Kidney tubule cell (primary cell): ENCODE results near the gene XPR1.
"Not testable (repeated sequence)": the region's sequence is repeated elsewhere in the genome, so short reads cannot be mapped to it uniquely, and the experiment has no call there.

Experiments used
- DNase-seq: peaks from one replicate; pipeline ENCODE4 v3.0.0-alpha.2; 2018; ENCODE audit warnings: low spot score

The XPR1 gene

GRCh38 chr1:180841415-180841814 is 209.6 kb downstream of the XPR1 start:
- peak; percentile 4 for DNase-seq

DNA sequence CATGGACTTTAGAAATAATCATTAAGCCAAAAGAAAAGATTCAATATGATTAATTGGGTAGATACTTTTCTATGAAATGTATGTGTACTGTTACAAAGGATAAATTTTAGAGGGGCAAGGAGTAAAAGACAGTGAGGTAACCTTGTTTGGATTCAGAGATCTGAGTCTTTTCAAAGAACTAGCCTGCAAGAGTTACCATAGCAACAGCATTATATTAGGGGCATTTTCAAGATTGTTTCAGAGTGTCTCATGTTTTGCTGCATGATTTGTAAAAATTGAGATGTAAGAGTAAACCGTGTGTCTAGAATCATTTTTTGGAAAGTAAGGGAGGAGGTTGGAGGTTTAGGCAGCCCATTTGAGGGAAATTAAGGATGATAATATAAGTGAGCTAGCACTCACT is 210.2 kb downstream of the XPR1 start:
- peak; percentile 29 for DNase-seq

DNA sequence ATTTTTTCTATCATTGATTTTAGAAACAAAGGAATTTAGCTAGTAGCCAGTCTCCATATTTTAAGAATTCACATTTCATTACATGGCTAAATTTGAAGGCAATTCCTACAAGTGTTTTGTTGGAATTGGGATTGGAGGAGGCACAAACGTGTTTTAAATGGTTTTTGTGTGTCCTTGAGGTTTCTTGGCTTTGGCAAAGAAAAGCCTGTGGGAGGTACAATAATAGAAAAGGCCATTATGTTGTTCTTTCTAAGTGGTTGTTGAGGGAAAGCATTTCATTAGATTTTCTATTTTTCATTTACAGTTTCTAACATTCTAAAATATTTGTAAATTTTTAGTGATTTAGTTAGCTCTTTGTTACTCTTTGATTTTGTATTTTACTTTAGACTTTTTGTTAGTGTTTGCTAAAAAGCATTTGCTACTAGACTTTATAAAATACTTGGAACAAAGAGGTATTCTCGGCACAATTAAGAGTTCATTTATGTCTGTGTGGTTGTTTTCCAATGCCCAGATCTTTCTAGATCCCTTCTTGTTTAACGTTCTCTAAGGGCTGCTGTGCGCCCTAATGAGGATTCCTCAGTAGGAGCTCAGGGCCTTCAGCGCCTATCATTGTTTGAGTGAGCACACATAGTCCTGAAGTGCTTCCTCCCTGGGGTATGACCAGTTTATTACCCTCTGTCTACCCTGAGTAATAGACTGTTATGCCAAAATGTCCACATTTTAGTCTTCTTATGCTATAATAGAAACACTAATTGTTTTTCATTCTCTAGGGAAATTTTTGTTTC is 210.9 kb downstream of the XPR1 start:
- DNase-seq, result no peak

- DNase-seq, result no peak
Observed at GRCh38 chr1:180845352-180845751, 213.5 kb downstream of the XPR1 start.

GRCh38 chr1:180848191-180848590 is 216.4 kb downstream of the XPR1 start:
- no peak for DNase-seq

GRCh38 chr1:180849031-180849775 is 217.4 kb downstream of the XPR1 start:
- DNase-seq, result no peak

DNA sequence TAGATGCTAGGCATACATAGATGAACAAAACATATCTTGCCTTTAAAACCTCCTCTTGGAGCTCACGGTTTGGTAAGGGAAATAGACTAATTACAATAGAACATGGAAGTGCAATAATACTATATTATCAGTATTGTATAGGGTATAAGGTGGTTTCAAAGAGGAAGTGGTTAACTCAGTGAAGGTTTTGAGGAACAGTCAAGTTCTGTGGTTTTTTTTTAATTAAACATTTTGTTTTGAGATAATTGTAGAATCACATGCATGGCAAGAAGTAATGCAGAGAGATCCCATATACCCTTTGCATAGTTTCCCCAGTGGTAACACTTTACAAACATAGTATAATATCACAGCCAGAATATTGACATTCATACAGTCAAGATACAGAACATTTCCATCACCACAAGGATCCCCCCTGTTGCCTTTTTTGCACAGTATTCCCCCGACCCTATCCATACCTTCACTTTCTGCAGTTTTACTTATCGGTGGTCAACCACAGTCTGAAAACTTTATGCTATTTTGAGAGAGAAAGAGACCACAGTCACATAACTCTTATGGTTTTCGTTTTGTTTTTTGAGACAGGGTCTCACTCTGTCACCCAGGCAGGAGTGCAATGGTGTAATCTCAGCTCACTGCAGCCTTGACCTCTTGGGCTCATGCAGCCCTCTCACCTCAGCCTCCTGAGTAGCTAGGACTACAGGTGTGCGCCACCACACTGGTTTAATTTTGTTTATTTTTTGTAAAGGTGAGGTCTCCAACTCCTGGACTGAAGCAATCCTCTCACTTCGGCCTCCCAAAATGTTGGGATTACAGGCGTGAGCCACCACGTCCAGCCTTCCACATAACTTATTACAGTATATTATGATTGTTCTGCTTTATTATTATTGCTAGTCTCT is 220.4 kb downstream of the XPR1 start:
- DNase-seq, result no peak

GRCh38 chr1:180854001-180854400 is 222.2 kb downstream of the XPR1 start:
- DNase-seq, result no peak

DNA sequence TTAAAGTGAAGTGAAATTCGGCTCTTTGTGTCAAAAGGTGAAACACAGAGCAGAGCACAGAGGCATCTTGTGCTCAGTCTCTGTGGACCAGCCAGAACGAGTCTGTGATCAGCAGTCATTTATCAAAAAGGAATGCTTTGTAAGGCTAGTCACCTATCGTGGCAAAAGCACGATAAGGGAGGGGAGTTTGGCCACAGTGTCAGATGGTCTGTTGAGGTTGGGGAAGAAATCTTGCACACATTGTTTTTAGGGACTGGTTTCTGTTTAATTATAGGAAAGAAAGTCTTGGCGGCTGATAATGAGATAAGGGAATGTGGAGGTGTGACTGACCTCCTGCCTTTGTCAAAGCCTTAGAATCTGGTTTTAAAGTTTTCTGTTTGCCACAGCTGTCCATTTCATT is 222.6 kb downstream of the XPR1 start:
- peak; percentile 2 for DNase-seq

DNA sequence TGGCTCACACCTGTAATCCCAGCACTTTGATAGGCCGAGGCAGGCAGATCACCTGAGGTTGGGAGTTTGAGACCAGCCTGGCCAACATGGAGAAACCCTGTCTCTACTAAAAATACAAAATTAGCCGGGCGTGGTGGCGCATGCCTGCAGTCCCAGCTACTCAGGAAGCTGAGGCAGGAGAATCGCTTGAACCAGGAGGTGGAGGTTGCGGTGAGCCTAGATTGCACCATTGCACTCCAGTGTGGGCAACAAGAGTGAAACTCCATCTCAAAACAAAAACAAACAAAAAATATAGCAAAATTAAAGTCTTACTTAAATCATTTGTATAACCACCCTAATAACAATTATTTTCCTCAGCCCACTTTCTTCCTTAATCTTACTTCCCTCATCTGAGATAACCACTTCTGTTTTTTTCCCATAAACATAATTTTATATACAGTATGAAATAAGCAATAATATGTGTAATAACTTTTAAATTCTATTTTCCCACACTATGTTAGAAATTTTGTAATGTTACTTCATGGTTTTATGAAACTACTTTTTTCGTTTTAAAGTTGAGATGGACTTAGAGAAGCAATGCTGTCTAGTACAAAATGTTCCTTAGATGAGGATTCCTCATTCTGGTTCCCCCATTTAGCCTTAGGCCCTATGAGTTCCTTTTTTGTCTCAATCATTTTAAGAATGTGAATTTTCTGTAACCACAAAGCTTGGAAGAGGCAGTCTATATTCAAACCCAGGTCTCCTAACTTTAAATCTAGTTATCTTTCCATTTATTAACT is 226.3 kb downstream of the XPR1 start:
- DNase-seq, result not testable (repeated sequence)

DNA sequence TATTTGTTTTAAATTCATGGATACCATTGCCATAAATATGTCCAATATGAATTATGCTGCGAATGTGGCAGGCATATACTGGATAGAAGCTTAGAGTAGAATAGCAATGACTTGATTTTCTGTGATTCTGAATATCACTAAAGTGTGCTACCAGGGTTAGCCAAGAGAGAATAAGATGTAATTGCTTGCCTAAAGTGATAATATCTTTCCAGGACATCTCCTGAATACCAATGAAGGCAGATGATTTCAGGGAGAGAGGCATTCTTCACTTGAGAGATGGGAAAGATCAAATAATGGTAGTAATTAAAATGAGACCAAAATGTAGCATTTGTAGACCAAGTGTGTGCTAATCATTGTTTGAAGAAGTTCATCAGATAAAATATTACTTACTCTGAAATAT is 227.5 kb downstream of the XPR1 start:
- DNase-seq, result no peak

DNA sequence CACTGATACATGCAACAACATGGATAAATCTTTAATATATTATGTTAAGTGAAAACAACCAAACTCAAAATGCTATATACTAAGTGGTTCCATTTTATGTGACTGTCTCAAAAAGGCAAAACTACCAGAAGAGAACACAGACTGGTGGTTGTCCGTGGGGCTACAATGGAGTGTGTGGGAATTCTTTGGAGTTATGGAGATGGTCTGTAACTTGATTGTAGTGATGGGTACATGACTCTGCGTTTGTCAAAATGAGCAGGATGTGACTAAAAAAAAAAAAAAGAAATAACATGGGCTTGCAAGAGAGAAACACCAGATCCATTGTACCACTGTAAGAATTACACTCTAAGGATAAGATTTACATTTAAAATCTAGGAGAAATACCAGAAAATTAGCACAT is 228.7 kb downstream of the XPR1 start:
- DNase-seq, result no peak

- DNase-seq, result no peak
Observed at GRCh38 chr1:180862305-180862704, 230.5 kb downstream of the XPR1 start.

GRCh38 chr1:180863158-180863775 is 231.4 kb downstream of the XPR1 start:
- peak; percentile 69 for DNase-seq

DNA sequence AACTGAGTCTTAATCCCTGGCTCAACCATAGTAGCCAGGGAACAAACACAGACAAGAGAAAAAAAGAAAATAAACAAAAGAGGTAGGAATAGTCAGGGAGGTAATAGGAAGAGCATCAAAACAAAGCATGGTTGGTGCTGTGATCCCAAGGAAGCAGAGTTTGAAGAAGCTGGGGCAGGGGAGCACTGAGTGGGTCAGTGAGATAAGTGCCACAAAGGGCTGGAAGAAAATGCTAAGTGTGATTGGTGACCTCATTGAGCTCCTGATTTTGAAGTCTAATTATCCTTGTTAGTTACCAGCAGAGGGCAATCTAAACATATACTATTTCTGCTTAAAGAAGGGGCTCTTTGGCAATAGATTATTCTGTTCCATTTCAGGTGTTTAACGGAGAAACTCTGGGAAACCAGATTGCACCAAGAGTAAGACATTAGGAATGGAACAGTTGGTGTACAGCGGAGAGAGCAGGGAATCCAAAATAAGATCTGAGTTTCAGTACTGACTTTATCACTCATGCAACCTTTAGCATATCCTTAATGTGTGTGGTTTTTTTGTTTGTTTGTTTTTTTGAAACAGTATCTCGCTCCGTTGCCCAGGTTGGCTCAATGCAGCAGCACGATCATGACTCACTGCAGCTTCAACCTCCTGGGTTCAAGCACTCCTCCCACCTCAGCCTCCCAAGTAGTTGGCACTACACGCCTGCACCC is 250.1 kb downstream of the XPR1 start:
- peak; percentile 60 for DNase-seq

GRCh38 chr1:180884588-180885300 is 252.9 kb downstream of the XPR1 start:
- no peak for DNase-seq

- DNase-seq, result no peak
Observed at GRCh38 chr1:180886338-180886737, 254.5 kb downstream of the XPR1 start.

- no peak for DNase-seq
Observed at GRCh38 chr1:180887841-180888240, 256.0 kb downstream of the XPR1 start.

GRCh38 chr1:180888870-180889269 is 257.0 kb downstream of the XPR1 start:
- no peak for DNase-seq

DNA sequence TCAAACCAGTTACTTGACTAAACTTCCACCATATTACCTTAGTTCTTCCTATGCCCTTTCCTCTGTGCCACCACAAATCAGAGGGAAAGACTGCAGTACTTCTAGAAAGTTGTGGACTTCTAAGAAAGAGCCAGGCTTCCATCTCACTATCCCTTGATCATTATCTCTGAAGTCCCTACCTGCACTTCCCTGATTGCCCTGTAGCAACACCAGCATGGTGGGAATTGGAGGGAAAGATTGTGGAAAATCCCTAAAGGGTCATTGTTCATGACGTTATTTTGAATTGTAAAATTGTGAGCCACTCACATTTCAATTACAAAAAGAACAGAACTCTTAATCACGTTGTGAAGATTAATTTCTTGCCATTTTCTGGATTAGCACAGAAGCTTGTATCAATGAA is 257.5 kb downstream of the XPR1 start:
- DNase-seq, result no peak
